ENCODE results near the gene MRPS12.

Gene MRPS12

GRCh38 chr19:38941979-38942378, 11.2 kb downstream of the MRPS12 start:
- Mint-ChIP-seq H3K27ac (no peak overlapping the region), H3K9me3 (no peaks in the 10 kb centered on the region), H3K27me3 (ENCODE audit: low read depth) (peaks cover 25% of the 10 kb centered on the region), H3K36me3 (ENCODE audit: low read depth) (no peaks in the 10 kb centered on the region), H3K4me3 (no peak overlapping the region), H3K4me1 (ENCODE audit: low read depth) (peaks cover 8% of the 10 kb centered on the region)

DNA sequence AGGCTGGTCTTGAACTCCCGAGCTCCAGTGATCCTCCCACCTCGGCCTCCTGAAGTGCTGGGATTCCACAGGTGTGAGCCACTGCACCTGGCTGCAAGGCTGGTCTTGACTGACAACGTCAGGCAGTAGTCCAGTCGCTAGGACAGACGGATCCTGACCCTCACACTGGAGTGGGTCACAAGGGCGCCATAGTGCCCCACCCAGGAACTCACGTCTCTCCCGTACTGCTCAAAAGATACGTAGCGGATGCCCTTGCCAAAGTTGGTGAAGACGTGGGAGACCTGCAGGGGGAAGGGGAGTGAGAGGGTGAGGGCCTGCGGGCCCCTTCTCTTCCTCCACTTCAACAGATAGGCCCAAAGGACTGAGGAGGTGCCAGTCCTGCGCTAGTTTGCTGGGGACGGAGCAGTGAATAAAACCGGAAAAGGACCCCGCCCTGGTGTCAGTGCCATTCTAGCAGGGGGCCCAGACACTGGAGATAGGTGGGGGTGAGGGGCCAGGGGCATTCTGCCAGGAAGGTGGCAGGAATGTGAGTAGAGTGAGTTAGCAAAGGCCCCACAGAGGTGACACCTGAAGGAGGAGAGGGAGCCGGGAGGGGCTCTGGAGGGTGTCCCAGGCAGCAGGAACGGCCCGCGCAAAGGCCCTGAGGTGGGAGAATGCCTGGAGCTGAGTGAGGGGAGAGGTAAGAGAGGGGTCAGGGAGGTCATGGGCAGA, 11.9 kb downstream of the MRPS12 start:
- no peaks in the 10 kb centered on the region for H3K9me3 Mint-ChIP-seq
- peaks cover 8% of the 10 kb centered on the region for H3K4me1 Mint-ChIP-seq (ENCODE audit: low read depth)
- H3K4me3 Mint-ChIP-seq: no peak overlapping the region
- H3K27me3 Mint-ChIP-seq (ENCODE audit: low read depth): peaks cover 25% of the 10 kb centered on the region
- H3K36me3 Mint-ChIP-seq (ENCODE audit: low read depth): no peaks in the 10 kb centered on the region
- peak overlapping the region; percentile 20 for H3K27ac Mint-ChIP-seq

DNA sequence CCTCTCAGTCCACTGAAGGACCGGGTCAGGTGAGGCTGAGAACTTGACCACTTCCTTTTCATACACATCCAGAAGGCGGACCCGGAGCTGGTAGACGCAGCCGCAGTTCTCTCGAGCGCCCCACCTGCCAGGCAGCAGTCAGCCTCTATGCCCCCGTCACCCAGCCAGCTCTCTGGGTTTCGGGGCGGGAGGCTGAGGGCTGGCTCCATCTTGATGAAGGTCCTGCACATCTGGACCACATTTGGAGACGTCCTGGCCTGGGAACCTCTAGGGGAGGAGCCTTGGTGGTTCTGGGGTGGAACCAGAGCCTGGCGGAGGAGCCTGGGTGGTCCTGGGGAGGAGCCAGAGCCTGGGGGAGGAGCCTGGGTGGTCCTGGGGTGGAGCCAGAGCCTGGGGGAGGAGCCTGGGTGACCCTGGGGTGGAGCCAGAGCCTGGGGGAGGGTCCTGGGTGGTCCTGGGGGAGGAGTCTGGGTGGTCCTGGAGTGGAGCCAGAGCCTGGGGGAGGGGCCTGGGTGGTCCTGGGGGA, 14.3 kb downstream of the MRPS12 start:
- no peak overlapping the region for H3K4me3 Mint-ChIP-seq
- no peaks in the 10 kb centered on the region for H3K36me3 Mint-ChIP-seq (ENCODE audit: low read depth)
- no peaks in the 10 kb centered on the region for H3K9me3 Mint-ChIP-seq
- H3K27me3 Mint-ChIP-seq (ENCODE audit: low read depth): peaks cover 26% of the 10 kb centered on the region
- no peak overlapping the region for H3K27ac Mint-ChIP-seq
- H3K4me1 Mint-ChIP-seq (ENCODE audit: low read depth): peaks cover 14% of the 10 kb centered on the region

DNA sequence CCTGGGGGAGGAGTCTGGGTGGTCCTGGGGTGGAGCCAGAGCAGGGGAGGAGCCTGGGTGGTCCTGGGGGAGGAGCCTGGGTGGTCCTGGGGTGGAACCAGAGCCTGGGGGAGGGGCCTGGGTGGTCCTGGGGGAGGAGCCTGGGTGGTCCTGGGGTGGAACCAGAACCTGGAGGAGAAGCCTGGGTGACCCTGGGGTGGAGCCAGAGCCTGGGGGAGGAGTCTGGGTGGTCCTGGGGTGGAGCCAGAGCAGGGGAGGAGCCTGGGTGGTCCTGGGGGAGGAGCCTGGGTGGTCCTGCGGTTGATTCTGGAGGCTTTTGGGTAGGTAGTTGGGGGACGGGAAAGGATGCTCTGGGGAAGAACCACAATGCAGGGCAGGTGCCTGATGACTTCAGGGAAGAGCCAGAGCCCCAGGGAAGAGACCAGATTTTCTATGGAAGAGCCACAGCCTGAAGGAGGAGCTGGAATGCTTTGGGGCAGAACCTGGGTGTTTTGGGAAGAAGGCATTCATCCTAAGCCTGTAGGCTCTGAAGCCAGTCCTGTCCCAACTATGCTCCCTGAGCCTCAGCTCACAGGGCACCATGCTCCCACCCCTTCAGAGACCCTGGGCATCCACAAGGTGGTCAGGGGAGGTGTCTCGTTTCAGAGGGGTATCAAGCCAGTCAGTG, 15.0 kb downstream of the MRPS12 start:
- no peak overlapping the region for H3K27ac Mint-ChIP-seq
- no peaks in the 10 kb centered on the region for H3K36me3 Mint-ChIP-seq (ENCODE audit: low read depth)
- peaks cover 17% of the 10 kb centered on the region for H3K4me1 Mint-ChIP-seq (ENCODE audit: low read depth)
- H3K9me3 Mint-ChIP-seq: no peaks in the 10 kb centered on the region
- H3K27me3 Mint-ChIP-seq (ENCODE audit: low read depth): peaks cover 24% of the 10 kb centered on the region
- H3K4me3 Mint-ChIP-seq: no peak overlapping the region

DNA sequence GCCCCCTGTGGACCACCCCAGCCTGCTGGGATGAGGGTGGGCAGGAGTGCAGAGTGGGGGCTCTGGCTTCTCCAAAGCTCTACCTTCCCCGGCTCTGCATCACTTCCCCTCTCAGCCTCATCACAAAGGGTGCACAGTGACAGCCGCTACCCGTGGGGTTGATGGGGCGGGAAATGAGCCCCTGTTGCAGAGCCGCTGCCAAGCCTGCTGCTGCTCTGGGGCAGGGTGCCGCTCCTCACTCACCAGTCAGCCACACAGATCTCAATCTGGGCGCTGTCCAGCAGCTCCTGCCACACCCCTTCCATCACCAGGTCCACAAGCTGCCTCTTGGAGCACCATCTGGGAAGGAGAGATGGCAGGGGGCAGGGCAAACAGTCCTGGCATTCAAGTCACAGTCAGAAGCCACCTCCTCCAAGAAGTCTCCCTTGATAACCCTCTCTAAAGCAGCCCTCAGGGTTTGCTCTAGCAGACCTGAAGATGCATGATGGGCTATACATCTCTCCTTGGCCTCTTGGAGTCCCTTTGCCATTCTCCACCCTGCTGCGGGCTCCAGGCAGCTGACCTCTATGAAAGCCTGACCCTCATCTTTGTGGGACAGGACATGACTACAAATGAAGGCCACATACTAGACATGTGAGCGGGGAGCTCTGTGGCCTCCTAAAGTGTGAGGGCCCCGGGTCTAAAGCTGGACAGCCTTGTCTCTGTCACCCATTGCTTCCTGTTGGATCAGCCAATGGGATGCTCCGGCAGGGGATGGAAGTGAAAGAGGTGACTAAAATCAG, 15.7 kb downstream of the MRPS12 start:
- H3K27me3 Mint-ChIP-seq (ENCODE audit: low read depth): peaks cover 19% of the 10 kb centered on the region
- H3K9me3 Mint-ChIP-seq: no peaks in the 10 kb centered on the region
- peaks cover 12% of the 10 kb centered on the region for H3K4me1 Mint-ChIP-seq (ENCODE audit: low read depth)
- H3K36me3 Mint-ChIP-seq (ENCODE audit: low read depth): no peaks in the 10 kb centered on the region
- H3K27ac Mint-ChIP-seq: no peak overlapping the region
- H3K4me3 Mint-ChIP-seq: no peak overlapping the region

DNA sequence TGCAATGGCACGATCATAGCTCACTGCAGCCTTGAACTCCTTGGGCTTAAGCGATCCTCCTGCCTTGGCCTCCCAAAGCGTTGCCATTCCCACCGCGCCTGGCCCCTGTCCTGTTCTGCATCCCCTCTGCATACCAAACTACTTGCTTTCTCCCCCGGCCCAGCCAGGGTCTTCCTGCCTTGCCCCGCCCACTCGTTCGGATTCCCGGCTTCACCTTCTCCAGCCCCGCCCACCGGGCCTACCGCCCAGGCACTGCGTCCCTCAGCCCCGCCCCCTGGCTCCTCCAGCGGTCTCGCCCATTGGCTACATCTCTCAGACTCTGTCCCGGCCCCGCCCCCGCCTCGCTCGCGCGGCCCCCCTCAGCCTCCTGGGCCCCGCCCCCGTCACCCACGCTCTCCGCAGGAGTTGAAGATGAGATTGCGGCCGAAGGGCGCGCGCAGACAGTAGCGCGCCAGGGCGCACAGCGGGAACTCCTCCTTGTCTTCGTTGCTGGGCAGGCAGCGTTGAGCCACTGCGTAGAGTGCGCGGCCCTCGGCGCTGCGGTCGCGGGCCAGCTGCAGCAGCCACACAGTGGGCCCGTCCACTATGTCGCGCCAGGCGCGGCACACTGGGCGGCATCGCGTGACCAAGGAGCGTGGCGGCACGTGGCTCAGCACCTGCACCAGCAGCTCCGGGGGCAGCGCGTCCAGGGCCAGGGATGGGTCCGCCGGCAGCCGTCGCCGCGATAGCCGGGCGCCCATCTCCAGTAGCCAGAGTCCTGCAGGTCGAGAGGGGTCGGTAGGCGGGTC, 19.0 kb downstream of the MRPS12 start:
- Mint-ChIP-seq H3K27me3 (ENCODE audit: low read depth) (peaks cover 26% of the 10 kb centered on the region), H3K4me1 (ENCODE audit: low read depth) (peaks cover 16% of the 10 kb centered on the region), H3K9me3 (no peaks in the 10 kb centered on the region), H3K27ac (no peak overlapping the region), H3K4me3 (peak overlapping the region; percentile 48), H3K36me3 (ENCODE audit: low read depth) (no peaks in the 10 kb centered on the region)

DNA sequence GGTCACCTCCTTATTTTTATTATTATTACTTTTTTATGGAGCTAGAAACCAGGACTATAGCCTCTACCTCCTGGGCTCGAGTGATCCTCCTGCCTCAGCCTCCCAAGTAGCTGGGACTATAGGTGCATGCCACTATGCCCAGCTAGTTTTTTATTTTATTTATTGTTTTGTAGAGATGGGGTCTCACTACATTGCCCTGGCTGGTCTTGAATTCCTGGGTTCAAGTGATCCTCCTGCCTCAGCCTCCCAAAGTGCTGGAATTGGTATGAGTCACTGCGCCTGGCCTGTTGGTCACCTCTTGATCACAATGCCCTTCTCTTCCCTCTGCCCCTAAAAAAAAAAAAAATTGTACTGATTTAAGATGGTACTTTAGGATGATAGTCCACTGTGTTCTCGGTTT, 20.4 kb downstream of the MRPS12 start:
- no peaks in the 10 kb centered on the region for H3K9me3 Mint-ChIP-seq
- H3K36me3 Mint-ChIP-seq (ENCODE audit: low read depth): no peaks in the 10 kb centered on the region
- H3K4me1 Mint-ChIP-seq (ENCODE audit: low read depth): peaks cover 16% of the 10 kb centered on the region
- H3K4me3 Mint-ChIP-seq: no peak overlapping the region
- no peak overlapping the region for H3K27ac Mint-ChIP-seq
- H3K27me3 Mint-ChIP-seq (ENCODE audit: low read depth): peaks cover 26% of the 10 kb centered on the region

GRCh38 chr19:38952395-38953165, 21.8 kb downstream of the MRPS12 start:
- Mint-ChIP-seq H3K27ac (no peak overlapping the region), H3K4me1 (ENCODE audit: low read depth) (peaks cover 16% of the 10 kb centered on the region), H3K36me3 (ENCODE audit: low read depth) (no peaks in the 10 kb centered on the region), H3K27me3 (ENCODE audit: low read depth) (peaks cover 26% of the 10 kb centered on the region), H3K9me3 (no peaks in the 10 kb centered on the region), H3K4me3 (no peak overlapping the region)

DNA sequence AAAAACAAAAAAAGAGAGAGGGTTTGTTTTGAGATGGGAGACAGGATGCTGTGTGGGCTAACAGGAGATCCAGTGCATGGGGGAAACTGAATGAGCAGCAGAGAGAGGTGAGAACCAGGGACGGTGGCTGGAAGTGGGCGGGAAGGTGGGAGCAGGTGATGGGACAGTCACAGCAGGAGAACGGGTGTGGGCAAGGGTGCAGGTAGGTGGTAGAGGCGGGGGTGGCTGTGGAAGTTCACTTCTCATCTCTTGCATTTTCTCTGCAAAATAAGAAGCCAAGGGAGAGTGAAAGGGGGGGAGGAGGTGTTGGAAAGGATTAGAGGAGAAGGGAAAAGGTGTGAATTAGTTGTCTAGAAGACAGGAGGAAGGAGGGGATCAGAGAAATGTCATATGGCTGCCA, 22.9 kb downstream of the MRPS12 start:
- peaks cover 15% of the 10 kb centered on the region for H3K4me1 Mint-ChIP-seq (ENCODE audit: low read depth)
- H3K36me3 Mint-ChIP-seq (ENCODE audit: low read depth): no peaks in the 10 kb centered on the region
- no peak overlapping the region for H3K4me3 Mint-ChIP-seq
- peaks cover 21% of the 10 kb centered on the region for H3K27me3 Mint-ChIP-seq (ENCODE audit: low read depth)
- no peaks in the 10 kb centered on the region for H3K9me3 Mint-ChIP-seq
- H3K27ac Mint-ChIP-seq: no peak overlapping the region

- no peak overlapping the region for H3K27ac Mint-ChIP-seq
- no peaks in the 10 kb centered on the region for H3K36me3 Mint-ChIP-seq (ENCODE audit: low read depth)
- H3K4me1 Mint-ChIP-seq (ENCODE audit: low read depth): peaks cover 5% of the 10 kb centered on the region
- no peaks in the 10 kb centered on the region for H3K9me3 Mint-ChIP-seq
- H3K4me3 Mint-ChIP-seq: no peak overlapping the region
- H3K27me3 Mint-ChIP-seq (ENCODE audit: low read depth): peaks cover 7% of the 10 kb centered on the region
Observed at GRCh38 chr19:38956264-38956663, 25.5 kb downstream of the MRPS12 start.

- Mint-ChIP-seq H3K27ac (no peak overlapping the region), H3K36me3 (ENCODE audit: low read depth) (no peaks in the 10 kb centered on the region), H3K27me3 (ENCODE audit: low read depth) (peaks cover 3% of the 10 kb centered on the region), H3K4me1 (ENCODE audit: low read depth) (peaks cover 4% of the 10 kb centered on the region), H3K9me3 (no peaks in the 10 kb centered on the region), H3K4me3 (no peak overlapping the region)
Observed at GRCh38 chr19:38958301-38958700, 27.6 kb downstream of the MRPS12 start.

- peaks cover 3% of the 10 kb centered on the region for H3K27me3 Mint-ChIP-seq (ENCODE audit: low read depth)
- H3K36me3 Mint-ChIP-seq (ENCODE audit: low read depth): no peaks in the 10 kb centered on the region
- no peak overlapping the region for H3K27ac Mint-ChIP-seq
- no peaks in the 10 kb centered on the region for H3K9me3 Mint-ChIP-seq
- H3K4me1 Mint-ChIP-seq (ENCODE audit: low read depth): peaks cover 4% of the 10 kb centered on the region
- no peak overlapping the region for H3K4me3 Mint-ChIP-seq
Observed at GRCh38 chr19:38959618-38960017, 28.9 kb downstream of the MRPS12 start.

GRCh38 chr19:38964738-38965137, 34.0 kb downstream of the MRPS12 start:
- no peak overlapping the region for H3K27ac Mint-ChIP-seq
- no peaks in the 10 kb centered on the region for H3K9me3 Mint-ChIP-seq
- H3K4me1 Mint-ChIP-seq (ENCODE audit: low read depth): peaks cover 4% of the 10 kb centered on the region
- H3K27me3 Mint-ChIP-seq (ENCODE audit: low read depth): peaks cover 17% of the 10 kb centered on the region
- H3K4me3 Mint-ChIP-seq: no peak overlapping the region
- H3K36me3 Mint-ChIP-seq (ENCODE audit: low read depth): no peaks in the 10 kb centered on the region
